GM21717 (cell line): ENCODE results near the gene SPATA3.
"Not testable (repeated sequence)": the region's sequence is repeated elsewhere in the genome, so short reads cannot be mapped to it uniquely, and the experiment has no call there.

Experiments
- ATAC-seq: cut with Tn5 transposase; IDR thresholded peaks from one replicate; pipeline ENCODE4 v1.9.1; 2021; ENCODE audit warnings: mild to moderate bottlenecking, moderate library complexity; ENCODE audit not compliant: unreplicated experiment

SPATA3 gene

DNA sequence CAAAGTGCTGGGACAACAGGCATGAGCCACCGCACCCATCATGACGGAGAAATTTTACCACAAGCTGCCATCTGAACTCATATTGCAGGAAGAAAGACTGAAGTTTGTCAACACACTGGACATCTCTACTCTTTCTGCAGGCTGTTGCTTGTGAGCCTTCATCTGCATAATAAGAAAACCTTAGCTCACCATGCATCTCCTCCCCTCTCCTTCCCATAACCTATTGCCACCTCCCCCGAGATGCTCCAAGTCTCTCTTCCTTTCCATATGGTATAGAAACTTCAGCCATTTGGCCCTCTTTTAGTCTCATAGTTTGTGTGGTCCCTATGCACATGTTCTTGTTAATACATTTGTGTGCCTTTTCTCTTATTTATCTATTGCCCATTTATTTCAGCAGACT lies 22.3 kb downstream of the SPATA3 start:
- no peak for ATAC-seq

DNA sequence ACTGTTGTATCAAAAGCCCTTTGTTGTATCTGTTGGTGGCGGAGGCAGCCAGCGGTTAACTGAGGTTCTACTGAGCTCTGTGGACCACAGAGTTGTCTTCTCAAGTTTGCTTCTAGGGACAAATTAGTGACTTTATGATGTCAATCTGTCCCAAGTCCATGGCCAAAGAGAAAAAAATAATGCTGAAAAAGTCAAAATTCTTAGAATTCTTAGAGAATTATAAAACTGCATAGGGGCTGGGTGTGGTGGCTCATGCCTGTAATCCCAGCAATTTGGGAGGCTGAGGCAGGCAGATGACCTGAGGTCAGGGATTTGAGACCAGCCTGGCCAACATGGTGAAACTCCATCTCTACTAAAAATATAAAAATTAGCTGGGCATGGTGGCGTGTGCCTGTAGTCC lies 29.1 kb downstream of the SPATA3 start:
- not testable (repeated sequence) for ATAC-seq

- no peak for ATAC-seq
These were observed 33.0 kb downstream of the SPATA3 start for GRCh38 chr2:231028889-231029288.

- ATAC-seq = no peak
These were observed 33.6 kb downstream of the SPATA3 start for GRCh38 chr2:231029563-231029962.

DNA sequence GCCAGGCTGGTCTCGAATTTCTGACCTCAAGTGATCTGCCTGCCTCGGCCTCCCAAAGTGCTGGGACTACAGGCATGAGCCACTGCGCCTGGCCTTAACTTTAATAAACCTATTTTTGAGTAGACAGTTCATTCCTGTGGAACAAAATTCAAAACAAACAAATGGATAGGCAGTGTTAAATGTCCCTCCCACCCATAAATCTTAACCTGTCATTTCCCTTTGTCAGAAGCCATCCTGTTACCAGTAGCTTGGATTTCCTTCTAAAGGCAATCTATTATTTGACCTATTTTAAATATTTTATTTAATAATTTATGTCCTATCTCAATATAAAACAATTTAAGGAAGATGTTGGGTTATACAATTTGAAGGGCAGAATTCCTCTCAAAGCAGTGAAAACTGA lies 34.8 kb downstream of the SPATA3 start:
- no peak for ATAC-seq

- no peak for ATAC-seq
These were observed 36.7 kb downstream of the SPATA3 start for GRCh38 chr2:231032575-231033140.

DNA sequence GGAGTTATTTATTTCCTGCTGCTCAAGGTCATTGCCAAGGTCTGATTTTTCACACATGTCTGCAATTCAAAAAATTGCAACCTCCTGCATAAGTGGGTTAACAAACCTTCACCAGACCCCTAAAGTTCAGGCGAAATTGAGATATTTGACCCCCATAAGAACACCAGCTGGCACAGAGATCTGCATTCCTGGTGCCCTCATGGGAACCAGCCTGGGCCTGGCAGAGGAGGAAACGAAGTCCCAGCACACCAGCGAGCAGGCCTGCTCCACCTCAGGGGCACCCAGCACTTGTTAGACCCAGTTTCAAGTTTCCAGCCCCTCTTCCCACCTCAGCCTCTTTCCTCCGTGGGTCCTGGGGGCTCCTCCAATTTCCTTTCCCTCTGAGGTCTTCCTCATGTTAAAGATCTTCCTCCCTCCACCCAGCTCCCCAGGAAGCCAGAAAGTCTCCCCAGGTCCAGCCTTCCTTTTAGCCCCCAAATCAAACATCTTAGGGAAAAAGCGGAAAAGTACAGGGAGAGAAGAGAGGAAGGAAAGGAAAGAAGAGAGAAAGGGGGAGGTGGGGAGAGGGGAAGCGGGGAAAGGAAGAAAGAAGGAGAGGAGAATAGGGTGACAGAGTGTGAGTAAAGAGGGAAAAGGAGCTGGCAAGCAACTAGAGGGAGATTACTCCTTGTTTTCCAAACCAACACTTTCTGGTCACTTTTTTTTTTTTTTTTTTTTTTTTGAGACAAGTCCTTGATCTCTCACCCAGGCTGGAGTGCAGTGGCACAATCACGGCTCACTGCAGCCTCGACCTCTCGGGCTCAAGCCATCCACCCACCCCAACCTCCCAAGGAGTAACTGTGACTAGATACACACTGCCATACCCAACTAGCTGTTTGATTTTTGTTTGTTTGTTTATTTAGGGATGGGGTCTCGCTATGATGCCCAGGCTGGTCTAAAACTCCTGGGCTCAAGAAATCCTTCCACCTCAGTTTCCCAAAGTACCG lies 37.5 kb downstream of the SPATA3 start:
- ATAC-seq = no peak

- no peak for ATAC-seq
These were observed 38.5 kb downstream of the SPATA3 start for GRCh38 chr2:231034291-231034882.

DNA sequence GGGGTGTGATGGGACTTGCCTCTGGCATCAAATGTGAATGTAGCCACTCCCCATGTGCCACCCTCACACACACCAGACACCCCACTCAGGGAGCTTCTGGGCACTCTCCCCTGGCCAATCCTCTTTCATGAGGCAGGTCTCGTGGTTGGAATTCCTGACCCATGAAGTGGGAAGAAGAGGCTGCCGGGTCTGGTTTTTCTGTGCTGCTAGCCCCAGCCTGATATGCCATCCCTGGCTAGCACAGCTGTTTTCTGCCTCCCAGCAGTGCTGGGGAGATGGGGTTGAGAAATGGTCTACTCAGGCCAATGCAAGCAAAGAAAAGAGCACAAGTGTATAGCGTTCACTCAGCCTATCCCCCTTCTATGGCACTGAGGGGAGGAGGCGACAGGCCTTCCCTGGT lies 40.2 kb downstream of the SPATA3 start:
- ATAC-seq = no peak

GRCh38 chr2:231036578-231037106 lies 40.7 kb downstream of the SPATA3 start:
- ATAC-seq = no peak

- ATAC-seq = no peak
These were observed 41.3 kb downstream of the SPATA3 start, which contains the start of gene C2orf72 for GRCh38 chr2:231037202-231037730. Gene C2orf72 (plus strand): TSS chr2:231037523. CDS start chr2:231037566, 43 bp downstream.

DNA sequence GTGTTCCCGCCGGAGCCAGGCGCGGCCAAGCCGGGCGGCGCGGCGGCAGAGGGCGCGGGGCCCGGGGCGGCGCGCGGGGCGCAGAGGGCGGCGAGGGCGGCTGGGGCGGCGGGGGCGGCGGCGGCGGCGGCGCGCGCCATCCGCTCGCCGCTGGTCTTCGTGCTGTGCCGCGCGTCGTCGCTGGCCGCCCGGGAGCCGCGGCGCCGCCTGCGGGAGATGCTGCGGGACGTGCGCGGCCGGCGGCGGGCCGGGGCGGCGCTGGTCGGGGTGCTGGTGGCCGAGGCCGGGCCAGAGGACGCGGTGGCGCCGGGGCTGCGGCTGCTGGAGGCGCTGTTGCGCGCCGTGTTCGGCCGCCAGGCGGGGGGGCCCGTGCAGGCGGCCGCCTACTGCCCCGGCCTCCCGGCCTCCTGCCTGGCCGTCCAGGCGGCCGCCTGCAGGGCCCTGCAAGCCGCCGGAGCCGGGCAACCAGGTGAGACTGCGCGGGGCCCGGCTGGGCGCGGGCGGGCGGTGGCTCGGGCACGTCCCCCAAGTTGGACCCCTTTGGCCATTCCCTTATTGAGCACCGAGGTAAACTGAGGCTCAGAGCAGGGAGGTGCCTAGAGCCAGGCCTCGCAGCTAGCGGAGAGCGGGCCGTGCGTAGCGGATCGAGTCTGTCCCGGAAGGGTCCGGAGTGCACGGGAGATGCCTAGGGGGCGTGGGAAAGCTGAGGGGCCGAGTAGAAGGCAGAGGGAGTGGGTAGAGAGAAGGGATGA lies 42.0 kb downstream of the SPATA3 start:
- ATAC-seq = no peak

- no peak for ATAC-seq
These were observed 42.8 kb downstream of the SPATA3 start for GRCh38 chr2:231038483-231039293.

GRCh38 chr2:231039294-231039664 lies 43.4 kb downstream of the SPATA3 start:
- ATAC-seq = no peak

- no peak for ATAC-seq
These were observed 44.0 kb downstream of the SPATA3 start for GRCh38 chr2:231039821-231040364.

DNA sequence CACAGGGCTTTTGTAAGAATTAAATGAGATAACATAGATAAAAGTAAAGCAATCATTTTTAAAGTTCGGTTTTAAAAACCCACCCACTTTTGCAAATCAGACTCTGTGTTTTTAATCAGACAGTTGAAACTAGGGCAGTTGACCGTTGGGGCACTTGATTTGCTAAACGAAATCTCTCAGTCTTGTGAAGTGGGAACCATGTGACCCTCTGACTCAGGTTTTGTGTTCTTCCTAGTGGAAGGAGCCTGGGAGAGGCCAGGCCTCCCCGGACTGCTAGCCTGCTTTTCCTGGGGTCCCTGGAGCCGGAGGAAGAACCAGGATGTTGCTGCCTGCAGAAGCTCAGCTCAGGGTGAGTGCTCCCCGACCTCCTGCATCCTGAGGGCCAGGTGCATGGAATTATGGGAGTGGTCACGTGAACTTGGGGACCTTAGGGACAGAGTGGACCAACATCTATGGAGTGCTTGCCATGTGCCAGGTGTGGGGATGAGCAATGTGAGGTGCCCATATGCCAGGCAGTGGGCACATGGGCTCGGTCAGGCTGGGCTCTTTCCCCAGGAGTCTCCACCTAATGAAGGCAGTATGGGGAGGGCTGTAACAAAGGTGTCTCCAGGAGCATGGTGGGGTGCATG lies 45.3 kb downstream of the SPATA3 start:
- no peak for ATAC-seq

GRCh38 chr2:231043796-231044195 lies 47.9 kb downstream of the SPATA3 start:
- ATAC-seq = no peak

DNA sequence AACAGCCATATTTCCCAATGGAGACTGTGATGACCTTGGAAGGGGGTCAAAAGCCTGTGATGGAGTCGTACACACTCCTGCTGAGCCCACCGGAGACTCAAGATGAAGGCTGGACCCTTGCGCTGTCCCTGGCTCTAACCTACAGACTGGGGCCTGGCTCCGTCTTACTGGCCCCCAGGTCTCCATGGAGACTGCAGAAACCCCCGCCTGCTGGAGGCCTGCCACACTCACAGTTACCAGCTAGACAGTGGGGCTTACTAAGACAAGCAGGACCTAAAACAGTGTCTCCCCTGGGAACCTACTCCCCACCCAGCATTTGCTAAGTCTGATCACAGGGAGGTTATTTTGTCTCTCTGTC lies 51.0 kb downstream of the SPATA3 start:
- no peak for ATAC-seq

GRCh38 chr2:231047274-231047922 lies 51.5 kb downstream of the SPATA3 start:
- no peak for ATAC-seq
